ENCODE data around the gene SPAG6. TPM values are rescaled to one million over a fixed set of nuclear protein-coding genes. Genes with fewer than 3 reads are reported as not detected.

Gene SPAG6
- total and polyA plus RNA-seq, 5 donors = 0.05 to 0.09 TPM; not detected in 3

- Histone ChIP-seq H3K27me3 (ENCODE audit: control insufficient read depth, insufficient read depth) (no peaks in the 10 kb centered on the region), H3K9me3 (ENCODE audit: control insufficient read depth, low read length) (no peaks in the 10 kb centered on the region), H3K4me1 (ENCODE audit: control insufficient read depth, insufficient read depth, low read length) (peaks cover 2% of the 10 kb centered on the region), H3K4me3 (ENCODE audit: low read length) (peak overlapping the region; percentile 93), H3K27ac (ENCODE audit: low read length) (no peak overlapping the region)
- DNase-seq (no peak), ATAC-seq (no peak)
- WGBS = 75% methylated on average over 5 of the region's 5 CpGs
- intact Hi-C loops (cut with DNase I) = loop anchor here in 2 of 4 donors (10.0 kb wide), 2 partner anchors 308 to 318 kb away; partner anchors contain the start of gene DNAJC1 (in 1 of the 2)
These were observed 22.6 kb upstream of the SPAG6 start for GRCh38 chr10:22322641-22323160.

DNA sequence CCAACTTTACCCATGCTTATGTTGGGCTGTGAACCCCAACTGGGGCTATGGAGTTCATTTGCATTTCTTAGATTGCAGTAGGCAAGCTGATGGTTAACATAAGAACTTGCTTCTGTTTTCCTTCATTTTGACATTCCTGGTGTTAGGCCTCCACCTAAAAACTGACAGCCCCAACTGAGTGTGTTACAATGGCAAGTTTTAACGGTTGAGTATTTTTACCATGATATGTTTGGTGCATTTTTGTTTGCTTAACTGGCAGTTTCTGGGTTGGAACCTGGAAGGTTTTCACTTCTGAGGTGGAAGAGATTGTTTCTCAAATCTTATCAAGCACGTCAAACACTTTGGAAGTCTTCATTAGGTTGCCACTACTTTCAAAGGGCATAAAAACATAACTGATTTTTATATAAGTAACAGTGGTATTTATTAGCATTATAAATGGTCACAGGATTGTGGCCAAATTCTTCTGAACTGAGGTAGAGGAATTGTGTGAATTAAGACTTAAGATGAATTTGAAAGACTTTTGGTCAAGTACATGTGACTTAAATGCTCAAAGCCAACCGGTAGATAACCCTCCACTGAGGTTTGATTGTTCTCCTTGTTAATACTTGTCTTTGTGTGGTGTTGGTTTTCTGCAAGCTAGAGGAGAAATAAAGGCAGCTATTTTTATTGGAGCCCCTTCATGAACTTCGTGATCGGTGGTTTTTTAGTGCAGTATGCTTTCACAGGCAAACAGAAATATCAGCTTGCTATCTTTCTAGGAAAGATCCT lies 21.6 kb upstream of the SPAG6 start:
- H3K4me3 ChIP-seq (ENCODE audit: low read length) = peak overlapping the region; percentile 0
- no peaks in the 10 kb centered on the region for H3K27me3 ChIP-seq (ENCODE audit: control insufficient read depth, insufficient read depth)
- H3K9me3 ChIP-seq (ENCODE audit: control insufficient read depth, low read length) = no peaks in the 10 kb centered on the region
- H3K27ac ChIP-seq (ENCODE audit: low read length) = no peak overlapping the region
- DNase-seq (no peak), ATAC-seq (no peak)
- H3K4me1 ChIP-seq (ENCODE audit: control insufficient read depth, insufficient read depth, low read length) = peaks cover 2% of the 10 kb centered on the region
- 85% methylated on average over 5 of the region's 5 CpGs for WGBS
- intact Hi-C loops (cut with DNase I) = loop anchor here in 2 of 4 donors (10.0 kb wide), 2 partner anchors 309 to 319 kb away; partner anchors contain the start of gene DNAJC1 (in 1 of the 2)

DNA sequence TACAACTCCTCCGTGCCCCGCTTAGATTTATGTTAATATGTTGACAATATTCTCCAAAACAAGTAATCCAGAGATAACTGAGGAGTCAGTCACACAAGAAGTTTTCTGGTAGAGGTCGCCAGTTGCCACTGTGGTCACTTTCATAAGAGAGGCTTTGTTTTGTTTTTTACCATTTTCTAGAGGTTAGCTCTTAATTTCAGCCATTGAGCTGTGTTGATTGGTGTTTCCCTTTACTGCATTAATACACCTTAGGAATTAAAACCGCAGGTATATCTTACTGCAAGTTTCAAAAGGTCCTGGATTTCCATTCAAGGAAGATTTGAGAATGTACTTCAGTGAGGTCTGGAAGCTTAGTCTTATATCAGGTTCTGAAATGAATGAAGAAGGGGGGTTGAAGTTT lies 20.9 kb upstream of the SPAG6 start:
- 83% methylated on average over 4 of the region's 4 CpGs for WGBS
- DNase-seq = no peak
- ATAC-seq = no peak
- Histone ChIP-seq H3K9me3 (ENCODE audit: control insufficient read depth, low read length) (no peaks in the 10 kb centered on the region), H3K4me1 (ENCODE audit: control insufficient read depth, insufficient read depth, low read length) (peaks cover 2% of the 10 kb centered on the region), H3K27me3 (ENCODE audit: control insufficient read depth, insufficient read depth) (no peaks in the 10 kb centered on the region), H3K4me3 (ENCODE audit: low read length) (peak overlapping the region; percentile 97), H3K27ac (ENCODE audit: low read length) (no peak overlapping the region)
- intact Hi-C loops (cut with DNase I) = loop anchor here in 2 of 4 donors (10.0 kb wide), 2 partner anchors 310 to 320 kb away; partner anchors contain the start of gene DNAJC1 (in 1 of the 2)

DNA sequence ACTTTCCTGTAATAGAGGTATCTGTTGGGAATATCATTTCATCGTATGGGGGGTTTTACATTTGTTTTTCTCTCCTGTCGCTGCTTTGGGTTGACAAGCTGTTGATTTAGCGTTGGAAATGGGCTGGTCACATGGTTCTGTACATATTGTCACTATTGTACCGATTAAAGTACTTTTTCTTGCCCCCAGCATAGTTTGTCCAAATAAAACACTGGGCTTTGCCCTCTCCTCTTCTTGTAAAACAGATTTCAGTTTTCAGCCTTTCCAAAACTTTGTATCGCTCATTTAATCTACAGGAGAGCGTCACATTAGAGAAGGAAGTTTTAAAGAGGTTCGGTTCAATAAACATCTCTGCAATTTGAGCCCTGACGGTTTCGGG lies 20.4 kb upstream of the SPAG6 start:
- intact Hi-C loops (cut with DNase I) = loop anchor here in 2 of 4 donors (10.0 kb wide), 2 partner anchors 310 to 320 kb away; partner anchors contain the start of gene DNAJC1 (in 1 of the 2)
- 6% methylated on average over 9 of the region's 9 CpGs for WGBS

GRCh38 chr10:22325272-22326144 lies 19.8 kb upstream of the SPAG6 start:
- no peaks in the 10 kb centered on the region for H3K9me3 ChIP-seq (ENCODE audit: control insufficient read depth, low read length)
- peaks cover 2% of the 10 kb centered on the region for H3K4me1 ChIP-seq (ENCODE audit: control insufficient read depth, insufficient read depth, low read length)
- WGBS = under 1% methylated on average over 84 of the region's 92 CpGs
- no peaks in the 10 kb centered on the region for H3K27me3 ChIP-seq (ENCODE audit: control insufficient read depth, insufficient read depth)
- peak overlapping the region; percentile 30 for H3K27ac ChIP-seq (ENCODE audit: low read length)
- peak; percentile 64 to 80 for ATAC-seq
- peak overlapping the region; percentile 97 for H3K4me3 ChIP-seq (ENCODE audit: low read length)
- intact Hi-C loops (cut with DNase I) = loop anchor here in 2 of 4 donors (10.0 kb wide), 2 partner anchors 311 to 321 kb away; partner anchors contain the start of gene DNAJC1 (in 1 of the 2)
- DNase-seq = peak; percentile 83 to 91 (median 88)

More for the DNA sequence above, 20.4 kb upstream of the SPAG6 start:
- ATAC-seq (no peak), DNase-seq (no peak)
- Histone ChIP-seq H3K4me3 (ENCODE audit: low read length) (peak overlapping the region; percentile 97), H3K27me3 (ENCODE audit: control insufficient read depth, insufficient read depth) (no peaks in the 10 kb centered on the region), H3K9me3 (ENCODE audit: control insufficient read depth, low read length) (no peaks in the 10 kb centered on the region), H3K4me1 (ENCODE audit: control insufficient read depth, insufficient read depth, low read length) (peaks cover 2% of the 10 kb centered on the region), H3K27ac (ENCODE audit: low read length) (no peak overlapping the region)

DNA sequence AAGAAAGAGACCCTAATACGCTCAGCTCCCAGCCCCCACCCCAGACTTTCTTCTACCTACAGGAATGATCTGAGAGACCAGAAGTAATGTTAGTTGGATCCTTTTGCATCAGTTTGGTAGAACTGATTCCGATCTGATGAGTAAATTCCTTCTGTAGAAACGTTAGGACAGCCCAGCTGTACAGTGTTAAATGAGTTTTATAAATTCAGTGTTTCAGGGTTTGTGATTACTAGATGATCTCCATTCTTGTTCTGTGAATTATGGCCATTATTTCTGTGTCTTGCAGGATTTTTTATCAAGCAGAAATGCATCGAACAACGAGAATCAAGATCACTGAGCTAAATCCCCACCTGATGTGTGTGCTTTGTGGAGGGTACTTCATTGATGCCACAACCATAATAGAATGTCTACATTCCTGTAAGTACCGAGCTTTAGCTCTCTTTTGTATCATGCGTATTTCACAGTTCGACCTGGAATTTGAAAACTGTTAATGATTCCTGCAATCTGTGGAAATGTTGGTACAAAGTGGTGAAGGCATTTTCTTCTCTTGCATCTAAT lies 19.1 kb upstream of the SPAG6 start:
- 73% methylated on average over 8 of the region's 8 CpGs for WGBS
- peak overlapping the region; percentile 97 for H3K4me3 ChIP-seq (ENCODE audit: low read length)
- no peak for ATAC-seq
- H3K27ac ChIP-seq (ENCODE audit: low read length) = no peak overlapping the region
- intact Hi-C loops (cut with DNase I) = loop anchor here in 2 of 4 donors (10.0 kb wide), 2 partner anchors 311 to 321 kb away; partner anchors contain the start of gene DNAJC1 (in 1 of the 2)
- no peaks in the 10 kb centered on the region for H3K27me3 ChIP-seq (ENCODE audit: control insufficient read depth, insufficient read depth)
- no peak for DNase-seq
- peaks cover 2% of the 10 kb centered on the region for H3K4me1 ChIP-seq (ENCODE audit: control insufficient read depth, insufficient read depth, low read length)
- no peaks in the 10 kb centered on the region for H3K9me3 ChIP-seq (ENCODE audit: control insufficient read depth, low read length)

DNA sequence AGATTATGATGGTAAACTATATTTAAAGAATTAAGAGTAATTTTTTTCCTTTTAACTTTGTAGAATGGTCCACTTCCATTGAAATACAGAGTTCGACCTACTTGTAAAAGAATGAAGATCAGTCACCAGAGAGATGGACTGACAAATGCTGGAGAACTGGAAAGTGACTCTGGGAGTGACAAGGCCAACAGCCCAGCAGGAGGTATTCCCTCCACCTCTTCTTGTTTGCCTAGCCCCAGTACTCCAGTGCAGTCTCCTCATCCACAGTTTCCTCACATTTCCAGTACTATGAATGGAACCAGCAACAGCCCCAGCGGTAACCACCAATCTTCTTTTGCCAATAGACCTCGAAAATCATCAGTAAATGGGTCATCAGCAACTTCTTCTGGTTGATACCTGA lies 16.1 kb upstream of the SPAG6 start:
- DNase-seq = no peak
- 92% methylated on average over 3 of the region's 3 CpGs for WGBS
- Histone ChIP-seq H3K27me3 (ENCODE audit: control insufficient read depth, insufficient read depth) (no peaks in the 10 kb centered on the region), H3K27ac (ENCODE audit: low read length) (no peak overlapping the region), H3K4me1 (ENCODE audit: control insufficient read depth, insufficient read depth, low read length) (no peaks in the 10 kb centered on the region), H3K9me3 (ENCODE audit: control insufficient read depth, low read length) (no peaks in the 10 kb centered on the region), H3K4me3 (ENCODE audit: low read length) (no peak overlapping the region)
- intact Hi-C loops (cut with DNase I) = loop anchor here in 2 of 4 donors (10.0 kb wide), 2 partner anchors 314 to 324 kb away; partner anchors contain the start of gene DNAJC1 (in 1 of the 2)
- no peak for ATAC-seq

- no peak overlapping the region for H3K27ac ChIP-seq (ENCODE audit: low read length)
- H3K4me3 ChIP-seq (ENCODE audit: low read length) = no peak overlapping the region
- no peaks in the 10 kb centered on the region for H3K27me3 ChIP-seq (ENCODE audit: control insufficient read depth, insufficient read depth)
- no peak for DNase-seq
- WGBS = 95% methylated on average over 7 of the region's 7 CpGs
- ATAC-seq = no peak
- H3K9me3 ChIP-seq (ENCODE audit: control insufficient read depth, low read length) = no peaks in the 10 kb centered on the region
- intact Hi-C loops (cut with DNase I) = no loop called here
- peaks cover 6% of the 10 kb centered on the region for H3K4me1 ChIP-seq (ENCODE audit: control insufficient read depth, insufficient read depth, low read length)
These were observed 13.1 kb upstream of the SPAG6 start for GRCh38 chr10:22332116-22332692.

DNA sequence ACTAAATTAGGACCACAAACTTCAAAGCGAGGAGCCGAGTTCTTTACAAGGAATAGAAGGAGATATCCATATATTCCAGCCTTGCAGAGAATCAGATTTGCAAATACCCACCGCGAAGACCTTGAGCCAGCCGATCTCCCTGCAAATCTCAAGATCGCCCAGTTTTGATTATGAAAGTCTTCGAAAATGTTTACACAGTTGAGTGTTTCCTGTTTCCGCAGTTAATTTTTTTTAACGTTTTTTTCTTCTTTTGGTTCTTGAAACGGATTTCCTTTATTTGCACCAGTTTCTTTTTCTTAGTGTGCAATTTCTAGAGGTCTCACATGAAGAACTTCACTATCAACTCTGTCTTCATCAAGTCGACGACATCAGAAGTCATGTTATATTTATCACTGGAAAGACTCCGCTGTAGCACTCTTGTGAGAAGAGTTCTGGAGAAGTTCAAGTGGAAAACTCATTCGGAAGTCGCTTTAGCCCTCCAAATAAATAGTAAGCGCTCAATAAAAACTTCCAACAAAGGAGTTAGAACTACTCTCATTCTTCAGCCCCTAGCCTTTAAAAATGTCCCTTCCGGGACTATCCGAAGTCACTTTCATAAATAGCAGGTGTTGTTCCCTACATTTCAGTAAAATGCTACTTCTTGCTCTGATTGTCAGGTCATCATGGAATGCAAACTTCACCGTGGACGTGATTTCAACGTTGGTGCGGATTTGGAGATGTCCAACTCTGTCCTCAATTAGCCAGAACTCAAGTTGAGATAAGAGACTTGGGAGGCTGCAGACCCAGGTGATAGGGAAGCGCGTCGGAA lies 11.9 kb upstream of the SPAG6 start:
- DNase-seq (no peak), ATAC-seq (no peak)
- WGBS = 50% methylated on average over 25 of the region's 25 CpGs
- Histone ChIP-seq H3K4me1 (ENCODE audit: control insufficient read depth, insufficient read depth, low read length) (peaks cover 6% of the 10 kb centered on the region), H3K27me3 (ENCODE audit: control insufficient read depth, insufficient read depth) (peaks cover 3% of the 10 kb centered on the region), H3K4me3 (ENCODE audit: low read length) (no peak overlapping the region), H3K27ac (ENCODE audit: low read length) (no peak overlapping the region), H3K9me3 (ENCODE audit: control insufficient read depth, low read length) (no peaks in the 10 kb centered on the region)
- intact Hi-C loops (cut with DNase I) = no loop called here

GRCh38 chr10:22333975-22334282 lies 11.4 kb upstream of the SPAG6 start:
- peaks cover 3% of the 10 kb centered on the region for H3K27me3 ChIP-seq (ENCODE audit: control insufficient read depth, insufficient read depth)
- ATAC-seq = no peak
- H3K27ac ChIP-seq (ENCODE audit: low read length) = no peak overlapping the region
- peaks cover 6% of the 10 kb centered on the region for H3K4me1 ChIP-seq (ENCODE audit: control insufficient read depth, insufficient read depth, low read length)
- no peak overlapping the region for H3K4me3 ChIP-seq (ENCODE audit: low read length)
- DNase-seq = peak in 2 of 3 donors; percentile 30 to 32
- WGBS = 51% methylated on average over 16 of the region's 16 CpGs
- intact Hi-C loops (cut with DNase I) = no loop called here
- no peaks in the 10 kb centered on the region for H3K9me3 ChIP-seq (ENCODE audit: control insufficient read depth, low read length)
